GM19328 (cell line): Measurements from ENCODE around the gene DIPK1B.

Experiments used
- ATAC-seq: cut with Tn5 transposase; IDR thresholded peaks from one replicate; pipeline ENCODE4 v1.9.1; 2021; ENCODE audit warnings: mild to moderate bottlenecking, moderate library complexity; ENCODE audit not compliant: unreplicated experiment

The DIPK1B gene

GRCh38 chr9:136718345-136719194 is 6.2 kb downstream of the DIPK1B start:
- ATAC-seq, result no peak

- ATAC-seq, result no peak
Observed at GRCh38 chr9:136719195-136719880, 7.0 kb downstream of the DIPK1B start.

GRCh38 chr9:136720251-136720897 is 8.0 kb downstream of the DIPK1B start:
- no peak for ATAC-seq

GRCh38 chr9:136720898-136721338 is 8.5 kb downstream of the DIPK1B start:
- ATAC-seq, result no peak

- ATAC-seq, result no peak
Observed at GRCh38 chr9:136721339-136722092, 9.1 kb downstream of the DIPK1B start.

- ATAC-seq, result no peak
Observed at GRCh38 chr9:136722093-136722968, 10.0 kb downstream of the DIPK1B start.

GRCh38 chr9:136722969-136723356 is 10.6 kb downstream of the DIPK1B start:
- no peak for ATAC-seq

- ATAC-seq, result no peak
Observed at GRCh38 chr9:136723362-136723976, 11.1 kb downstream of the DIPK1B start.

- no peak for ATAC-seq
Observed at GRCh38 chr9:136723989-136724388, 11.6 kb downstream of the DIPK1B start.

GRCh38 chr9:136724772-136725171 is 12.4 kb downstream of the DIPK1B start:
- no peak for ATAC-seq

- ATAC-seq, result no peak
Observed at GRCh38 chr9:136725612-136726011, 13.2 kb downstream of the DIPK1B start.

- ATAC-seq, result no peak
Observed at GRCh38 chr9:136726118-136726517, 13.7 kb downstream of the DIPK1B start.

- no peak for ATAC-seq
Observed at GRCh38 chr9:136726631-136727191, 14.3 kb downstream of the DIPK1B start.

GRCh38 chr9:136728080-136728547 is 15.7 kb downstream of the DIPK1B start:
- peak; percentile 51 for ATAC-seq

- peak; percentile 16 for ATAC-seq
Observed at GRCh38 chr9:136728548-136729123, 16.3 kb downstream of the DIPK1B start.

- no peak for ATAC-seq
Observed at GRCh38 chr9:136729144-136729543, 16.8 kb downstream of the DIPK1B start.

GRCh38 chr9:136729926-136730325 is 17.6 kb downstream of the DIPK1B start:
- no peak for ATAC-seq

- ATAC-seq, result no peak
Observed at GRCh38 chr9:136732444-136733178, 20.2 kb downstream of the DIPK1B start.
